Measurements from ENCODE around the gene SPOP.

Gene SPOP

GRCh38 chr17:49707608-49708514 is 30.0 kb upstream of the SPOP start, which contains the start of gene SLC35B1:
TSS of gene SLC35B1 (minus strand) at chr17:49707964. CDS start at chr17:49707833, 131 bp downstream.
- peak within 1 kb of the TSS; percentile 91 for H3K27ac ChIP-seq
- peaks cover 52% of the 10 kb centered on the region for H3K36me3 ChIP-seq
- H3K4me3 ChIP-seq (ENCODE audit: low read depth in 1 of 2, low read length in 1 of 2), result peak within 1 kb of the TSS; percentile 84 to 90
- TF ChIP-seq CTCF (IDR thresholded peaks at IDR 0.05), result peak; percentile 81
- H3K4me1 ChIP-seq (ENCODE audit: control insufficient read depth in 1 of 2, insufficient read depth in 1 of 2, low read depth in 1 of 2, low read length in 1 of 2), result peaks cover 19 to 21% of the 10 kb centered on the region in 2 experiments
- H3K9me3 ChIP-seq, result no peaks in the 10 kb centered on the region
- no peaks in the 10 kb centered on the region for H3K27me3 ChIP-seq

GRCh38 chr17:49707246-49707607 is 29.3 kb upstream of the SPOP start:
- peak overlapping the region; percentile 91 for H3K27ac ChIP-seq
- peaks cover 52% of the 10 kb centered on the region for H3K36me3 ChIP-seq

GRCh38 chr17:49705254-49705653 is 27.4 kb upstream of the SPOP start:
- Histone ChIP-seq H3K27me3 (no peaks in the 10 kb centered on the region), H3K36me3 (peaks cover 54% of the 10 kb centered on the region), H3K27ac (no peak overlapping the region), H3K4me3 (ENCODE audit: low read depth in 1 of 2, low read length in 1 of 2) (no peak overlapping the region), H3K4me1 (ENCODE audit: control insufficient read depth in 1 of 2, insufficient read depth in 1 of 2, low read depth in 1 of 2, low read length in 1 of 2) (peaks cover 19 to 21% of the 10 kb centered on the region in 2 experiments), H3K9me3 (no peaks in the 10 kb centered on the region)
- TF ChIP-seq CTCF (IDR thresholded peaks at IDR 0.05), result no peak

More at GRCh38 chr17:49707246-49707607, 29.3 kb upstream of the SPOP start:
- no peaks in the 10 kb centered on the region for H3K27me3 ChIP-seq
- TF ChIP-seq CTCF (IDR thresholded peaks at IDR 0.05), result no peak
- H3K4me1 ChIP-seq (ENCODE audit: control insufficient read depth in 1 of 2, insufficient read depth in 1 of 2, low read depth in 1 of 2, low read length in 1 of 2), result peaks cover 19 to 21% of the 10 kb centered on the region in 2 experiments
- H3K4me3 ChIP-seq (ENCODE audit: low read depth in 1 of 2, low read length in 1 of 2), result peak overlapping the region; percentile 84 to 90
- H3K9me3 ChIP-seq, result no peaks in the 10 kb centered on the region

- Histone ChIP-seq H3K27ac (no peak overlapping the region), H3K36me3 (peaks cover 64% of the 10 kb centered on the region), H3K27me3 (no peaks in the 10 kb centered on the region), H3K4me3 (ENCODE audit: low read depth in 1 of 2, low read length in 1 of 2) (no peak overlapping the region), H3K9me3 (no peaks in the 10 kb centered on the region), H3K4me1 (ENCODE audit: control insufficient read depth in 1 of 2, insufficient read depth in 1 of 2, low read depth in 1 of 2, low read length in 1 of 2) (peaks cover 15 to 18% of the 10 kb centered on the region in 2 experiments)
- TF ChIP-seq CTCF (IDR thresholded peaks at IDR 0.05), result no peak
Observed at GRCh38 chr17:49703557-49704277, 25.8 kb upstream of the SPOP start.

GRCh38 chr17:49700960-49701359 is 23.1 kb upstream of the SPOP start:
- Histone ChIP-seq H3K4me3 (ENCODE audit: low read depth in 1 of 2, low read length in 1 of 2) (no peak overlapping the region), H3K27ac (no peak overlapping the region), H3K4me1 (ENCODE audit: control insufficient read depth in 1 of 2, insufficient read depth in 1 of 2, low read depth in 1 of 2, low read length in 1 of 2) (peaks cover 0 to 2% of the 10 kb centered on the region in 2 experiments), H3K27me3 (no peaks in the 10 kb centered on the region), H3K36me3 (peaks cover 64% of the 10 kb centered on the region), H3K9me3 (no peaks in the 10 kb centered on the region)
- TF ChIP-seq CTCF (IDR thresholded peaks at IDR 0.05), result no peak

Data from neutrophil (primary cell).